Islet precursor cell (in vitro differentiated cells): ENCODE measurements around the gene GIGYF1.
"Not testable (repeated sequence)": the region's sequence is repeated elsewhere in the genome, so short reads cannot be mapped to it uniquely, and the experiment has no call there.

Source experiments
- DNase-seq: peaks from one replicate; pipeline ENCODE4 v3.0.0-alpha.2; 2018

The GIGYF1 gene

GRCh38 chr7:100671353-100672327 lies 22.4 kb downstream of the GIGYF1 start:
- DNase-seq, result no peak

- DNase-seq, result no peak
Observed at GRCh38 chr7:100670074-100670473, 24.0 kb downstream of the GIGYF1 start.

- not testable (repeated sequence) for DNase-seq
Observed at GRCh38 chr7:100669106-100669505, 24.9 kb downstream of the GIGYF1 start.

- DNase-seq, result no peak
Observed at GRCh38 chr7:100668069-100668449, 26.0 kb downstream of the GIGYF1 start.

GRCh38 chr7:100667331-100668068 lies 26.6 kb downstream of the GIGYF1 start:
- no peak for DNase-seq

GRCh38 chr7:100665168-100665726 lies 28.8 kb downstream of the GIGYF1 start:
- DNase-seq, result no peak

GRCh38 chr7:100662194-100662776 lies 31.8 kb downstream of the GIGYF1 start:
- DNase-seq, result not testable (repeated sequence)

- peak; percentile 86 for DNase-seq
Observed at GRCh38 chr7:100655908-100656674, 38.0 kb downstream of the GIGYF1 start, which contains the start of gene ACTL6B. ACTL6B (minus strand) TSS chr7:100656448; CDS start chr7:100656354, 94 bp downstream.

- no peak for DNase-seq
Observed at GRCh38 chr7:100654908-100655831, 38.9 kb downstream of the GIGYF1 start.

- no peak for DNase-seq
Observed at GRCh38 chr7:100649826-100650565, 44.1 kb downstream of the GIGYF1 start.

- no peak for DNase-seq
Observed at GRCh38 chr7:100642534-100642907, 51.5 kb downstream of the GIGYF1 start.

- no peak for DNase-seq
Observed at GRCh38 chr7:100641860-100642533, 52.1 kb downstream of the GIGYF1 start.

GRCh38 chr7:100641463-100641859 lies 52.6 kb downstream of the GIGYF1 start, which contains the start of gene TFR2:
TFR2 (minus strand) TSS chr7:100641552; CDS start chr7:100641509, 43 bp downstream.
- DNase-seq, result no peak

GRCh38 chr7:100640517-100641440 lies 53.3 kb downstream of the GIGYF1 start:
- DNase-seq, result no peak

- no peak for DNase-seq
Observed at GRCh38 chr7:100639995-100640516, 54.0 kb downstream of the GIGYF1 start.

- peak; percentile 76 for DNase-seq
Observed at GRCh38 chr7:100632951-100633717, 60.9 kb downstream of the GIGYF1 start.

GRCh38 chr7:100630066-100630465 lies 64.0 kb downstream of the GIGYF1 start:
- no peak for DNase-seq
